Endothelial cell of umbilical vein (primary cell): ENCODE measurements around the gene RRH. TPM values are rescaled to one million over a fixed set of nuclear protein-coding genes. Genes with fewer than 3 reads are reported as not detected.

ENCODE experiments used
- BruUV-seq: library from RNA; stranded (reverse); fragments of 400-500 nt; replicated peaks from 2 replicates; lab custom pipeline; 2021; lab: Mats Ljungman, UMichigan
- CTCF ChIA-PET: fragments of 300-600, 350-600 bp; sonication (Branson Sonifier 250); formaldehyde crosslinking; loops from one replicate; lab custom pipeline; 2021; ENCODE audit warnings: antibody characterized with exemption, inconsistent platforms; lab: Charles Lee
- POLR2A ChIA-PET: fragments of 300-600, 350-600 bp; sonication (Branson Sonifier 250); formaldehyde crosslinking; loops from one replicate; lab custom pipeline; 2021; ENCODE audit warnings: antibody characterized with exemption, inconsistent platforms; lab: Charles Lee
- DNase-seq: peaks from one replicate; pipeline ENCODE4 v3.0.0-alpha.2; 2011; ENCODE audit warnings: low read depth, low spot score
- FAIRE-seq: peaks from 2 replicates; lab custom pipeline; 2011; peaks lifted over from hg19 to GRCh38; lab: Jason Lieb, UNC
- H2AFZ ChIP-seq: 2 replicates; pipeline ENCODE4 v1.6.0; 2012; ENCODE audit warnings: low read depth, low read length, control low read depth, inconsistent platforms
- H3K27ac ChIP-seq: 2 replicates; pipeline ENCODE4 v1.5.1; 2011; ENCODE audit warnings: low read depth, mild to moderate bottlenecking, control low read depth, low read length, moderate library complexity; ENCODE audit not compliant: insufficient read depth
- H3K27me3 ChIP-seq, 2 experiments: 2 replicates each; pipeline versions ENCODE4 v1.6.0 to v1.6.1; 2011; ENCODE audit warnings: low read length in 2 of 2, mixed read lengths in 1 of 2; ENCODE audit not compliant: control insufficient read depth in 2 of 2, insufficient read depth in 2 of 2
- H3K36me3 ChIP-seq, 2 experiments: 2 replicates in 1 of 2; 3 replicates in 1 of 2; pipeline ENCODE4 v1.5.1; 2011; ENCODE audit warnings: low read length in 2 of 2, mild to moderate bottlenecking in 1 of 2, moderate library complexity in 1 of 2; ENCODE audit not compliant: control insufficient read depth in 2 of 2, insufficient read depth in 2 of 2; ENCODE audit errors: extremely low read depth in 1 of 2
- H3K4me1 ChIP-seq: 3 replicates; pipeline ENCODE4 v1.5.1; 2011; ENCODE audit warnings: mild to moderate bottlenecking, low read length; ENCODE audit not compliant: control insufficient read depth, insufficient read depth; ENCODE audit errors: extremely low read depth
- H3K4me2 ChIP-seq: 2 replicates; pipeline ENCODE4 v1.6.1; 2011; ENCODE audit warnings: low read length, control low read depth, mixed read lengths; ENCODE audit not compliant: insufficient read depth
- H3K4me3 ChIP-seq, 3 experiments: fragments of 200-600 bp in 1 of 3; sonication (generic), shearing (Covaris generic) in 1 of 3; replicated peaks in 1 of 3; 2 replicates each; pipeline ENCODE4 v1.5.1; 2011 to 2016; ENCODE audit warnings: control low read depth in 3 of 3, low read length in 3 of 3, mild to moderate bottlenecking in 2 of 3, inconsistent platforms in 1 of 3, low read depth in 1 of 3, moderate library complexity in 1 of 3; ENCODE audit not compliant: insufficient read depth in 1 of 3
- H3K79me2 ChIP-seq: 2 replicates; pipeline ENCODE4 v1.6.0; 2012; ENCODE audit warnings: low read length, inconsistent platforms; ENCODE audit not compliant: control insufficient read depth, insufficient read depth
- H3K9ac ChIP-seq: replicated peaks from 2 replicates; pipeline ENCODE3; 2011; ENCODE audit warnings: low read length, control low read depth; ENCODE audit not compliant: insufficient read depth; ENCODE audit errors: extremely low read depth
- H3K9me1 ChIP-seq: replicated peaks from 3 replicates; pipeline ENCODE4 v1.6.0; 2011; ENCODE audit warnings: mild to moderate bottlenecking, low read length; ENCODE audit not compliant: control insufficient read depth, insufficient read depth; ENCODE audit errors: extremely low read depth
- H3K9me3 ChIP-seq: replicated peaks from 2 replicates; pipeline ENCODE4 v1.5.1; 2012; ENCODE audit warnings: low read length, inconsistent platforms; ENCODE audit not compliant: control insufficient read depth, insufficient read depth
- H4K20me1 ChIP-seq: replicated peaks from 2 replicates; pipeline ENCODE3; 2011; ENCODE audit warnings: mild to moderate bottlenecking, low read length; ENCODE audit not compliant: control insufficient read depth, insufficient read depth; ENCODE audit errors: extremely low read depth
- EZH2 ChIP-seq: IDR thresholded peaks from 2 replicates; pipeline ENCODE4 v1.6.1; 2012; ENCODE audit warnings: borderline replicate concordance, low read depth, mild to moderate bottlenecking, moderate library complexity, low read length, inconsistent platforms; ENCODE audit not compliant: severe bottlenecking
- FOS ChIP-seq: IDR thresholded peaks from 2 replicates; pipeline ENCODE4 v1.6.1; 2011; ENCODE audit warnings: mild to moderate bottlenecking, low read length, moderate library complexity, borderline replicate concordance; ENCODE audit not compliant: insufficient read depth
- GATA2 ChIP-seq: IDR thresholded peaks from 2 replicates; pipeline ENCODE4 v1.7.0; 2011; ENCODE audit warnings: low read depth, mild to moderate bottlenecking, moderate library complexity, mixed read lengths, low read length; ENCODE audit not compliant: insufficient read length, insufficient read depth
- JUN ChIP-seq: IDR thresholded peaks from 2 replicates; pipeline ENCODE4 v1.6.1; 2011; ENCODE audit warnings: borderline replicate concordance, low read depth; ENCODE audit not compliant: insufficient read length, insufficient read depth
- MYC ChIP-seq: IDR thresholded peaks from one replicate; pipeline ENCODE4 v1.6.1; 2011; ENCODE audit warnings: mild to moderate bottlenecking, low read depth, low read length
- POLR2A ChIP-seq: IDR thresholded peaks from 2 replicates; pipeline ENCODE4 v1.6.1; 2012; ENCODE audit warnings: low read depth, mild to moderate bottlenecking, control low read depth, low read length
- POLR2AphosphoS5 ChIP-seq: IDR thresholded peaks from 2 replicates; pipeline ENCODE4 v1.6.1; 2012; ENCODE audit warnings: low read depth, mild to moderate bottlenecking, control low read depth, low read length, moderate library complexity; ENCODE audit not compliant: insufficient read depth
- dilution Hi-C: fragments of 300-500 bp; cut with MboI; formaldehyde crosslinking; loops from one replicate; pipeline ENCODE4 v1.15.0; 2019; ENCODE audit warnings: low sequenced_read_pairs; ENCODE audit not compliant: extremely low pct_ligation_motif_present
- intact Hi-C: fragments of 100-400 bp; cut with micrococcal nuclease; formaldehyde crosslinking; loops from one replicate; pipeline ENCODE4 v1.10.0; 2022
- polyA plus RNA-seq, 4 experiments: library from polyadenylated mRNA; depleted of rRNA in 3 of 4; stranded (reverse) in 3 of 4; unstranded in 1 of 4; fragments of >200 nt; gene quantifications; 2 replicates each; pipeline versions ENCODE4 v1.2.1 to v1.2.3, GENCODE V29; 2011 to 2012; ENCODE audit warnings: missing spikeins in 1 of 4
- total RNA-seq: library from RNA; stranded (reverse); gene quantifications from 2 replicates; pipeline ENCODE4 v1.2.3, GENCODE V29; 2021
- TF ChIP-seq, protein P1 (sequence below), 2 donors: IDR thresholded peaks; 1 replicate in 1 of 2; 2 replicates in 1 of 2; pipeline ENCODE4 v1.5.1; 2011; ENCODE audit warnings: low read length in 2 of 2, mild to moderate bottlenecking in 2 of 2, moderate library complexity in 2 of 2, control low read depth in 1 of 2, inconsistent platforms in 1 of 2, low read depth in 1 of 2; ENCODE audit not compliant: insufficient read depth in 1 of 2; ENCODE audit errors: extremely low read depth in 1 of 2
- TF ChIP-seq, protein P2 (sequence below): IDR thresholded peaks from 2 replicates; pipeline ENCODE4 v1.6.1; 2011; ENCODE audit not compliant: insufficient read depth, insufficient read length

The RRH gene
- total and polyA plus RNA-seq, 2 donors (not counting 3 experiments of a cell fraction or from before 2014, with no cell fraction given): 0.11 to 0.31 TPM

DNA sequence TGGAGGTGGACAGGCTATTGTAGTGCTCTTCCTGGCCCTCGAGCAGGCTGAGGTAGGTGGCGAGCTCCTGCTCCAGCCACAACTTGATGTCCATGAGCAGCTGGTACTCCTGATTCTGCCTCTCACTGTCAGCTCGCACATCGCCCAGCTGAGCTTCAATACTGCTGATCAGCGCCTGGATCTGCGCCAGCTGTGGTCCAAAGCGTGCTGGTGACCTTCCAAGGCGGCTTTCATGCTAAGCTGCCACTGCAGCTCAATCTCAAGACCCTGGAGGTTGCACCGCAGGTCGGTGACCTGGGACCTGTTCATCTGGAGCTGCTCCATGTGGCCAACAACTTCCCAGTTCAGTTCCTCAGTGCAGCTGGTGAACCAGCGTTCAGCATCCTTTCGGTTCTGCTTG is 51.3 kb downstream of the RRH start:
- dilution Hi-C loops: no loop called here
- BruUV-seq: no TSS peak
- CTCF ChIA-PET: no interaction called here

More for the DNA sequence above, 51.3 kb downstream of the RRH start:
- intact Hi-C loops: no loop called here
- Histone ChIP-seq H3K36me3 (no peaks in the 10 kb centered on the region), H3K4me1 (no peaks in the 10 kb centered on the region), H3K27me3 (no peaks in the 10 kb centered on the region), H4K20me1 (no peaks in the 10 kb centered on the region), H2AFZ (no peak overlapping the region), H3K27ac (no peak overlapping the region), H3K9ac (no peak overlapping the region), H3K9me3 (no peaks in the 10 kb centered on the region), H3K79me2 (no peaks in the 10 kb centered on the region), H3K9me1 (no peaks in the 10 kb centered on the region), H3K4me3 (no peak overlapping the region), H3K4me2 (no peak overlapping the region)
- no peak for TF ChIP-seq EZH2
- TF ChIP-seq, protein P1, sequence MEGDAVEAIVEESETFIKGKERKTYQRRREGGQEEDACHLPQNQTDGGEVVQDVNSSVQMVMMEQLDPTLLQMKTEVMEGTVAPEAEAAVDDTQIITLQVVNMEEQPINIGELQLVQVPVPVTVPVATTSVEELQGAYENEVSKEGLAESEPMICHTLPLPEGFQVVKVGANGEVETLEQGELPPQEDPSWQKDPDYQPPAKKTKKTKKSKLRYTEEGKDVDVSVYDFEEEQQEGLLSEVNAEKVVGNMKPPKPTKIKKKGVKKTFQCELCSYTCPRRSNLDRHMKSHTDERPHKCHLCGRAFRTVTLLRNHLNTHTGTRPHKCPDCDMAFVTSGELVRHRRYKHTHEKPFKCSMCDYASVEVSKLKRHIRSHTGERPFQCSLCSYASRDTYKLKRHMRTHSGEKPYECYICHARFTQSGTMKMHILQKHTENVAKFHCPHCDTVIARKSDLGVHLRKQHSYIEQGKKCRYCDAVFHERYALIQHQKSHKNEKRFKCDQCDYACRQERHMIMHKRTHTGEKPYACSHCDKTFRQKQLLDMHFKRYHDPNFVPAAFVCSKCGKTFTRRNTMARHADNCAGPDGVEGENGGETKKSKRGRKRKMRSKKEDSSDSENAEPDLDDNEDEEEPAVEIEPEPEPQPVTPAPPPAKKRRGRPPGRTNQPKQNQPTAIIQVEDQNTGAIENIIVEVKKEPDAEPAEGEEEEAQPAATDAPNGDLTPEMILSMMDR (IDR thresholded peaks at IDR 0.05; ENCODE audit: extremely low read depth in 1 of 2, insufficient read depth in 1 of 2, low read depth in 1 of 2, low read length in 2 of 2): no peak
- no peak for TF ChIP-seq POLR2A
- no peak for TF ChIP-seq FOS
- TF ChIP-seq, protein P2, sequence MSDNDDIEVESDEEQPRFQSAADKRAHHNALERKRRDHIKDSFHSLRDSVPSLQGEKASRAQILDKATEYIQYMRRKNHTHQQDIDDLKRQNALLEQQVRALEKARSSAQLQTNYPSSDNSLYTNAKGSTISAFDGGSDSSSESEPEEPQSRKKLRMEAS: no peak
- no peak for TF ChIP-seq GATA2
- TF ChIP-seq JUN: no peak
- TF ChIP-seq MYC: no peak
- TF ChIP-seq POLR2AphosphoS5: no peak
- POLR2A ChIA-PET: no interaction called here
- FAIRE-seq: no peak
- DNase-seq: no peak
